ENCODE results near the gene RAD51B.

RAD51B gene

GRCh38 chr14:68401317-68401716 is 581.7 kb downstream of the RAD51B start:
- no peak for DNase-seq

- DNase-seq, result no peak
Measured at GRCh38 chr14:68401855-68402254, 582.3 kb downstream of the RAD51B start.

GRCh38 chr14:68402525-68403101 is 583.0 kb downstream of the RAD51B start:
- DNase-seq, result no peak

- no peak for DNase-seq
Measured at GRCh38 chr14:68403191-68404145, 583.9 kb downstream of the RAD51B start.

GRCh38 chr14:68404146-68404527 is 584.6 kb downstream of the RAD51B start:
- no peak for DNase-seq

GRCh38 chr14:68404652-68405183 is 585.1 kb downstream of the RAD51B start:
- no peak for DNase-seq

GRCh38 chr14:68405961-68406360 is 586.4 kb downstream of the RAD51B start:
- DNase-seq, result no peak

GRCh38 chr14:68407285-68407684 is 587.7 kb downstream of the RAD51B start:
- DNase-seq, result no peak

- no peak for DNase-seq
Measured at GRCh38 chr14:68407825-68408224, 588.2 kb downstream of the RAD51B start.

GRCh38 chr14:68408680-68409079 is 589.1 kb downstream of the RAD51B start:
- DNase-seq, result no peak

- no peak for DNase-seq
Measured at GRCh38 chr14:68409387-68409786, 589.8 kb downstream of the RAD51B start.

- no peak for DNase-seq
Measured at GRCh38 chr14:68412505-68413465, 593.2 kb downstream of the RAD51B start.

GRCh38 chr14:68413509-68413908 is 593.9 kb downstream of the RAD51B start:
- DNase-seq, result no peak

- no peak for DNase-seq
Measured at GRCh38 chr14:68414121-68414520, 594.5 kb downstream of the RAD51B start.

- no peak for DNase-seq
Measured at GRCh38 chr14:68416171-68416570, 596.6 kb downstream of the RAD51B start.

GRCh38 chr14:68417009-68417650 is 597.6 kb downstream of the RAD51B start:
- no peak for DNase-seq

- DNase-seq, result no peak
Measured at GRCh38 chr14:68418174-68419118, 598.9 kb downstream of the RAD51B start.

- no peak for DNase-seq
Measured at GRCh38 chr14:68420350-68420749, 600.8 kb downstream of the RAD51B start.

GRCh38 chr14:68421116-68421515 is 601.5 kb downstream of the RAD51B start:
- no peak for DNase-seq

- DNase-seq, result no peak
Measured at GRCh38 chr14:68423686-68424085, 604.1 kb downstream of the RAD51B start.

Data from activated CD4-positive, alpha-beta T cell treated with anti-CD3 and anti-CD28 coated beads for 1 hour (primary cell).